HG03520 (cell line): ENCODE measurements around the gene ACSF3.

Experiments
- ATAC-seq: cut with Tn5 transposase; IDR thresholded peaks from one replicate; pipeline ENCODE4 v1.9.1; 2021; ENCODE audit warnings: mild to moderate bottlenecking, moderate library complexity; ENCODE audit not compliant: unreplicated experiment

The ACSF3 gene

GRCh38 chr16:89121691-89122321 lies 28.2 kb downstream of the ACSF3 start:
- no peak for ATAC-seq

GRCh38 chr16:89122322-89122851 lies 28.7 kb downstream of the ACSF3 start:
- no peak for ATAC-seq

- no peak for ATAC-seq
Measured at GRCh38 chr16:89123001-89123830, 29.6 kb downstream of the ACSF3 start.

- no peak for ATAC-seq
Measured at GRCh38 chr16:89123831-89124100, 30.1 kb downstream of the ACSF3 start.

- ATAC-seq: no peak
Measured at GRCh38 chr16:89129378-89129777, 35.7 kb downstream of the ACSF3 start.

- ATAC-seq: no peak
Measured at GRCh38 chr16:89130448-89130847, 36.8 kb downstream of the ACSF3 start.

- ATAC-seq: no peak
Measured at GRCh38 chr16:89131783-89132182, 38.1 kb downstream of the ACSF3 start.

GRCh38 chr16:89132194-89133005 lies 38.7 kb downstream of the ACSF3 start:
- ATAC-seq: no peak

GRCh38 chr16:89133457-89134127 lies 39.9 kb downstream of the ACSF3 start:
- ATAC-seq: no peak

- ATAC-seq: no peak
Measured at GRCh38 chr16:89134269-89134668, 40.6 kb downstream of the ACSF3 start.

- ATAC-seq: no peak
Measured at GRCh38 chr16:89135166-89135565, 41.5 kb downstream of the ACSF3 start.

- ATAC-seq: no peak
Measured at GRCh38 chr16:89135971-89136765, 42.5 kb downstream of the ACSF3 start.

GRCh38 chr16:89136931-89137330 lies 43.3 kb downstream of the ACSF3 start:
- no peak for ATAC-seq

GRCh38 chr16:89137666-89138512 lies 44.2 kb downstream of the ACSF3 start:
- no peak for ATAC-seq

- no peak for ATAC-seq
Measured at GRCh38 chr16:89138513-89138795, 44.8 kb downstream of the ACSF3 start.

GRCh38 chr16:89138843-89139520 lies 45.3 kb downstream of the ACSF3 start:
- ATAC-seq: no peak

GRCh38 chr16:89139907-89140361 lies 46.3 kb downstream of the ACSF3 start:
- no peak for ATAC-seq

GRCh38 chr16:89140401-89140800 lies 46.7 kb downstream of the ACSF3 start:
- ATAC-seq: no peak
